Tibial artery (tissue), 4 donors: Measurements from ENCODE around the gene FBXO41.
A peak's percentile ranks its signal among the peaks of the same experiment; 100 is the strongest.

Source experiments
- DNase-seq, 2 donors: peaks; one replicate each; pipeline ENCODE4 v3.0.0-alpha.2; 2019
- H3K27ac ChIP-seq, 2 donors: fragments of 200-600 bp; sonication (generic) in 1 of 2; 1 replicate in 1 of 2; 2 replicates in 1 of 2; pipeline ENCODE4 v1.5.1; 2018 to 2019; ENCODE audit warnings: mild to moderate bottlenecking in 1 of 2
- H3K27me3 ChIP-seq, 2 donors: fragments of 200-600 bp; sonication (generic) in 1 of 2; one replicate each; pipeline versions ENCODE4 v1.5.1 to v1.6.0; 2016 to 2019
- H3K36me3 ChIP-seq, 3 donors: fragments of 200-600 bp; sonication (generic) in 2 of 3; one replicate each; pipeline ENCODE4 v1.5.1; 2016 to 2019; ENCODE audit warnings: mild to moderate bottlenecking in 2 of 3
- H3K4me1 ChIP-seq, 4 donors: fragments of 200-600 bp; sonication (generic) in 2 of 4; 1 replicate in 3 of 4; 2 replicates in 1 of 4; pipeline ENCODE4 v1.5.1; 2016 to 2019
- H3K4me3 ChIP-seq, 2 donors: fragments of 200-600 bp; sonication (generic) in 1 of 2; 1 replicate in 1 of 2; 2 replicates in 1 of 2; pipeline ENCODE4 v1.5.1; 2018 to 2019; ENCODE audit warnings: mild to moderate bottlenecking in 2 of 2
- H3K9me3 ChIP-seq, 3 donors: fragments of 200-600 bp; sonication (generic) in 1 of 3; one replicate each; pipeline ENCODE4 v1.5.1; 2016 to 2019
- CTCF ChIP-seq, 2 experiments: fragments of 200-600 bp in 1 of 2; fragments of 450-650 bp in 1 of 2; IDR thresholded peaks; one replicate each; pipeline ENCODE4 v1.5.1; 2017 to 2019; ENCODE audit warnings: antibody characterized with exemption in 2 of 2, mild to moderate bottlenecking in 1 of 2, moderate library complexity in 1 of 2
- intact Hi-C: fragments of 100-400 bp; cut with DNase I; formaldehyde crosslinking; loops from one replicate; pipeline ENCODE4 v1.15.0; 2023; ENCODE audit warnings: low total_unique reads

Gene FBXO41

GRCh38 chr2:73239776-73240175, 44.5 kb downstream of the FBXO41 start:
- peaks cover 37 to 61% (median 51%) of the 10 kb centered on the region in 3 donors for H3K36me3 ChIP-seq
- peaks cover 0 to 41% (median 23%) of the 10 kb centered on the region in 4 donors for H3K4me1 ChIP-seq
- DNase-seq: peak in 1 of 2 donors; percentile 16
- no peak overlapping the region for H3K27ac ChIP-seq
- H3K9me3 ChIP-seq: no peaks in the 10 kb centered on the region
- no peaks in the 10 kb centered on the region for H3K27me3 ChIP-seq
- no peak for TF ChIP-seq CTCF (IDR thresholded peaks at IDR 0.05)
- intact Hi-C loops: loop anchor here (10.0 kb wide), 1 partner anchor 145 kb away; the partner anchor contains the start of gene ALMS1
- H3K4me3 ChIP-seq: no peak overlapping the region

GRCh38 chr2:73238976-73239375, 45.3 kb downstream of the FBXO41 start:
- DNase-seq: peak in 1 of 2 donors; percentile 5
- Histone ChIP-seq H3K27ac (no peak overlapping the region), H3K4me3 (no peak overlapping the region), H3K27me3 (no peaks in the 10 kb centered on the region), H3K4me1 (peaks cover 0 to 42% (median 24%) of the 10 kb centered on the region in 4 donors), H3K36me3 (peaks cover 29 to 53% (median 43%) of the 10 kb centered on the region in 3 donors), H3K9me3 (no peaks in the 10 kb centered on the region)
- intact Hi-C loops: loop anchor here (10.0 kb wide), 1 partner anchor 146 kb away; the partner anchor contains the start of gene ALMS1
- TF ChIP-seq CTCF (IDR thresholded peaks at IDR 0.05): no peak

- TF ChIP-seq CTCF (IDR thresholded peaks at IDR 0.05): no peak
- no peaks in the 10 kb centered on the region for H3K9me3 ChIP-seq
- H3K36me3 ChIP-seq: peaks cover 22 to 45% (median 35%) of the 10 kb centered on the region in 3 donors
- peaks cover 0 to 42% (median 24%) of the 10 kb centered on the region in 4 donors for H3K4me1 ChIP-seq
- DNase-seq: no peak
- intact Hi-C loops: loop anchor here (10.0 kb wide), 1 partner anchor 147 kb away; the partner anchor contains the start of gene ALMS1
- no peak overlapping the region for H3K4me3 ChIP-seq
- H3K27ac ChIP-seq: no peak overlapping the region
- no peaks in the 10 kb centered on the region for H3K27me3 ChIP-seq
Observed at GRCh38 chr2:73238149-73238548, 46.1 kb downstream of the FBXO41 start.

GRCh38 chr2:73237168-73237567, 47.1 kb downstream of the FBXO41 start:
- no peaks in the 10 kb centered on the region for H3K9me3 ChIP-seq
- no peak overlapping the region for H3K4me3 ChIP-seq
- no peaks in the 10 kb centered on the region for H3K27me3 ChIP-seq
- intact Hi-C loops: loop anchor here (10.0 kb wide), 1 partner anchor 148 kb away; the partner anchor contains the start of gene ALMS1
- peaks cover 0 to 49% (median 30%) of the 10 kb centered on the region in 4 donors for H3K4me1 ChIP-seq
- TF ChIP-seq CTCF (IDR thresholded peaks at IDR 0.05): no peak
- DNase-seq: no peak
- peaks cover 15 to 35% (median 26%) of the 10 kb centered on the region in 3 donors for H3K36me3 ChIP-seq
- H3K27ac ChIP-seq: no peak overlapping the region

DNA sequence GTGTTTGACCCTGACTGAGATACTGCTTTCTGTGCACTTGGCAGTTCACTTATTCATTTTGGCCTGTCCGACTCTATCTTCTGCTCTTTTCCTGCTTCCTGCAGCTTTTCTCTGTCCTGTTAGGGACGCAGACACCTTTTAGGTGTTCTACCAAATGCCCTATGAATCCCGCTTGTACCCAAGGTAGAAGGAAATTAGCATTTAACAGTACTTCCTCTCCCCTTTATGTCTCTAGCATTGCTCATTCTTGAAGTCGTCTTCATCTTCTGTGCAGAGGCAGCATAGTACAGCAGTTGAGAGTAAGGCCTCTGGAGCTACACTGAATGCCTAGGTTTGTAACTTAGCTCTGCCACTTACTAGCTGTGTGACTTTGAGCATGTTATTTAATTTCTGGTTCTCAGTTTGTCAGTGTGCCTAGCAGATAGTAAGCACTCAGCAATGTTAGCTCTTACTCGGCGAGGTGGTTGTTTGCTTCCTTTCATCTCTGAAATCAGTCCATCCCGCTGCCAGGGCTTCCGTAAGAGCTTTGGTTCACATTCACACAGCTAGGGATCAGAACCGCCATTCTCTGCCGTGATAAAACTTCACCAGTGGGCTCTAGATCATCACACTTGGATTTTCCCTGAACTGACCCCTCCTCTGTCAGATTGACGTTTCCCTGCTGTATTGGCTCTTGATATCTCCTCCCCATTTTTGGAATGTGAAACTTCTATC, 48.8 kb downstream of the FBXO41 start:
- no peaks in the 10 kb centered on the region for H3K9me3 ChIP-seq
- no peak for TF ChIP-seq CTCF (IDR thresholded peaks at IDR 0.05)
- intact Hi-C loops: loop anchor here (10.0 kb wide), 1 partner anchor 149 kb away; the partner anchor contains the start of gene ALMS1
- peak overlapping the region in 1 of 2 donors; percentile 92 for H3K27ac ChIP-seq
- H3K4me3 ChIP-seq: peak overlapping the region; percentile 69 to 86
- no peaks in the 10 kb centered on the region for H3K27me3 ChIP-seq
- DNase-seq: peak in 1 of 2 donors; percentile 32
- peaks cover 0 to 49% (median 30%) of the 10 kb centered on the region in 4 donors for H3K4me1 ChIP-seq
- H3K36me3 ChIP-seq: peaks cover 11 to 19% (median 18%) of the 10 kb centered on the region in 3 donors
